Fibroblast of lung (primary cell): ENCODE measurements around the gene FBXO17. TPM values are rescaled to one million over a fixed set of nuclear protein-coding genes. Genes with fewer than 3 reads are reported as not detected.

Source experiments
- DNase-seq, 2 donors: peaks; one replicate each; pipeline versions ENCODE4 v3.0.0 to v3.0.0-alpha.2; 2010; ENCODE audit warnings: low read depth in 2 of 2
- H2AFZ ChIP-seq: 2 replicates; pipeline ENCODE4 v1.5.1; 2012; ENCODE audit warnings: low read length, control low read depth, inconsistent platforms
- H3K27ac ChIP-seq: 2 replicates; pipeline ENCODE4 v1.5.1; 2011; ENCODE audit warnings: low read length, control low read depth; ENCODE audit not compliant: insufficient read depth
- H3K27me3 ChIP-seq: 2 replicates; pipeline ENCODE4 v1.5.1; 2011; ENCODE audit warnings: mild to moderate bottlenecking, low read length; ENCODE audit not compliant: control insufficient read depth, insufficient read depth
- H3K36me3 ChIP-seq: 2 replicates; pipeline ENCODE4 v1.5.1; 2011; ENCODE audit warnings: low read length; ENCODE audit not compliant: control insufficient read depth, insufficient read depth
- H3K4me1 ChIP-seq: 2 replicates; pipeline ENCODE4 v1.5.1; 2011; ENCODE audit warnings: low read length; ENCODE audit not compliant: control insufficient read depth, insufficient read depth; ENCODE audit errors: extremely low read depth
- H3K4me2 ChIP-seq: 2 replicates; pipeline ENCODE4 v1.5.1; 2011; ENCODE audit warnings: low read length, control low read depth; ENCODE audit not compliant: insufficient read depth; ENCODE audit errors: extremely low read depth
- H3K4me3 ChIP-seq, 4 experiments: fragments of 200-600 bp in 1 of 4; sonication (generic) in 1 of 4; replicated peaks in 1 of 4; 2 replicates each; pipeline ENCODE4 v1.5.1; 2011 to 2016; ENCODE audit warnings: low read length in 4 of 4, low read depth in 3 of 4, mild to moderate bottlenecking in 3 of 4, control low read depth in 2 of 4, inconsistent platforms in 1 of 4, mixed read lengths in 1 of 4; ENCODE audit not compliant: insufficient read depth in 1 of 4; ENCODE audit errors: control extremely low read depth in 1 of 4
- H3K79me2 ChIP-seq: 2 replicates; pipeline ENCODE4 v1.5.1; 2012; ENCODE audit warnings: mild to moderate bottlenecking, low read length, inconsistent platforms; ENCODE audit not compliant: control insufficient read depth, insufficient read depth
- H3K9ac ChIP-seq: 2 replicates; pipeline ENCODE4 v1.5.1; 2011; ENCODE audit warnings: mild to moderate bottlenecking, low read length, control low read depth; ENCODE audit not compliant: insufficient read depth
- H3K9me3 ChIP-seq: 2 replicates; pipeline ENCODE4 v1.5.1; 2012; ENCODE audit warnings: low read depth, low read length; ENCODE audit not compliant: control insufficient read depth, insufficient read depth
- H4K20me1 ChIP-seq: 2 replicates; pipeline ENCODE4 v1.5.1; 2011; ENCODE audit warnings: low read length; ENCODE audit not compliant: control insufficient read depth, insufficient read depth; ENCODE audit errors: extremely low read depth
- CTCF ChIP-seq, 2 donors: IDR thresholded peaks in 1 of 2; conservative IDR thresholded peaks in 1 of 2; 1 replicate in 1 of 2; 2 replicates in 1 of 2; pipeline ENCODE4 v1.5.1; 2011 to 2012; ENCODE audit warnings: low read length in 2 of 2, control low read depth in 1 of 2, inconsistent platforms in 1 of 2, low read depth in 1 of 2, mild to moderate bottlenecking in 1 of 2
- EZH2 ChIP-seq: IDR thresholded peaks from 2 replicates; pipeline ENCODE4 v1.5.1; 2012; ENCODE audit warnings: low read length, control low read depth, mild to moderate bottlenecking; ENCODE audit errors: missing control alignments
- polyA plus RNA-seq, 2 donors: library from polyadenylated mRNA; depleted of rRNA in 1 of 2; stranded (reverse) in 1 of 2; unstranded in 1 of 2; fragments of >200 nt; gene quantifications; 2 replicates each; pipeline ENCODE4 v1.2.1, GENCODE V29; 2011 to 2012; ENCODE audit warnings: missing spikeins in 1 of 2
- total RNA-seq: library from RNA; depleted of rRNA; stranded (reverse); fragments of >200 nt; gene quantifications from 2 replicates; pipeline ENCODE4 v1.2.1, GENCODE V29; 2014

The FBXO17 gene
- total and polyA plus RNA-seq, 2 donors (not counting 1 experiment from before 2014, with no cell fraction given), result 10.2 to 25.8 TPM

- no peak for TF ChIP-seq EZH2
- TF ChIP-seq CTCF (conservative IDR thresholded peaks at IDR 0.05 in 1 of 2, IDR thresholded peaks at IDR 0.05 in 1 of 2; ENCODE audit: low read depth in 1 of 2, low read length in 2 of 2), result no peak
- H3K79me2 ChIP-seq, result peaks cover 5% of the 10 kb centered on the region
- H3K4me3 ChIP-seq, result peak overlapping the region; percentile 55 to 92 (median 72)
- peak overlapping the region; percentile 84 for H2AFZ ChIP-seq
- peak overlapping the region; percentile 70 for H3K9ac ChIP-seq
- peak overlapping the region; percentile 79 for H3K4me2 ChIP-seq
- peak; percentile 12 to 13 for DNase-seq
- H3K36me3 ChIP-seq, result no peaks in the 10 kb centered on the region
- peak overlapping the region; percentile 75 for H3K27ac ChIP-seq
- H3K9me3 ChIP-seq, result no peaks in the 10 kb centered on the region
- no peaks in the 10 kb centered on the region for H3K4me1 ChIP-seq
- H4K20me1 ChIP-seq, result no peaks in the 10 kb centered on the region
- H3K27me3 ChIP-seq, result no peaks in the 10 kb centered on the region
Measured at GRCh38 chr19:38898788-38899446, 76.6 kb downstream of the FBXO17 start.

GRCh38 chr19:38894968-38895367 is 80.6 kb downstream of the FBXO17 start:
- Histone ChIP-seq H3K4me2 (no peak overlapping the region), H2AFZ (no peak overlapping the region), H3K9me3 (no peaks in the 10 kb centered on the region), H3K9ac (no peak overlapping the region), H4K20me1 (no peaks in the 10 kb centered on the region), H3K27me3 (no peaks in the 10 kb centered on the region), H3K79me2 (peaks cover 2% of the 10 kb centered on the region), H3K36me3 (no peaks in the 10 kb centered on the region), H3K4me1 (no peaks in the 10 kb centered on the region), H3K27ac (no peak overlapping the region), H3K4me3 (no peak overlapping the region)
- TF ChIP-seq EZH2, result no peak
- TF ChIP-seq CTCF (conservative IDR thresholded peaks at IDR 0.05 in 1 of 2, IDR thresholded peaks at IDR 0.05 in 1 of 2; ENCODE audit: low read depth in 1 of 2, low read length in 2 of 2), result no peak
- no peak for DNase-seq

DNA sequence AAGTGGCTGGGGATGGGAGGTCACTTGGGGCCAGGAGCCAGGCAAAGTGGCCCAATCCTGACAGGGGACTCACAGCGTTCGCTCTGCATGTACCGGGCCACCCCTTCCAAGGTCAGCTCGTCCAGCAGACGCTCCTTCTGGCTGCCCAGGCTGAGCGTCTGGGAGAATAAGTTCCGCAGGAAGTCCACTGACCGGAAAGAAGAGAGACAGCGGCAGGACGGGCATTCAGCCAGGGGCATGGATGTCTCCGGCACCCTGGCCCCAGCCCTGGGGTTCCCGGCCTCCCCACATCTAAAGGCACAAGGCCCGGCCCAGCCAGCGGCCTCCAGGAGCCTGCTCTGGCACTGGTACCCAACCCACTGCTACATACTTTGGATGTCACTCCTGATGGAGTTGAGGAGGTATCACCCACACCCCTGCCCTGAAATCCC is 82.2 kb downstream of the FBXO17 start:
- H3K4me1 ChIP-seq, result no peaks in the 10 kb centered on the region
- H3K79me2 ChIP-seq, result peaks cover 2% of the 10 kb centered on the region
- DNase-seq, result no peak
- no peak overlapping the region for H2AFZ ChIP-seq
- no peaks in the 10 kb centered on the region for H3K27me3 ChIP-seq
- H3K4me2 ChIP-seq, result no peak overlapping the region
- no peak overlapping the region for H3K4me3 ChIP-seq
- no peak overlapping the region for H3K9ac ChIP-seq
- no peak for TF ChIP-seq EZH2
- TF ChIP-seq CTCF (conservative IDR thresholded peaks at IDR 0.05 in 1 of 2, IDR thresholded peaks at IDR 0.05 in 1 of 2; ENCODE audit: low read depth in 1 of 2, low read length in 2 of 2), result no peak
- peaks cover 7% of the 10 kb centered on the region for H3K36me3 ChIP-seq
- no peaks in the 10 kb centered on the region for H4K20me1 ChIP-seq
- H3K9me3 ChIP-seq, result no peaks in the 10 kb centered on the region
- no peak overlapping the region for H3K27ac ChIP-seq
